H1 (cell line): ENCODE measurements around the gene TXNRD2. TPM values are rescaled to one million over a fixed set of nuclear protein-coding genes. Genes with fewer than 3 reads are reported as not detected.

Source experiments
- CTCF ChIA-PET: fragments of 300-600 bp; sonication (Branson Sonifier 250); formaldehyde crosslinking; loops from one replicate; lab custom pipeline; 2021; ENCODE audit not compliant: partially characterized antibody; lab: Charles Lee
- POLR2A ChIA-PET: fragments of 300-600 bp; sonication (Branson Sonifier 250); formaldehyde crosslinking; loops from one replicate; lab custom pipeline; 2021; ENCODE audit warnings: inconsistent platforms; ENCODE audit not compliant: partially characterized antibody; lab: Charles Lee
- DNase-seq, 2 experiments: peaks; one replicate each; pipeline versions ENCODE4 v3.0.0 to v3.0.0-alpha.2; 2010 to 2022; ENCODE audit warnings: low spot score in 2 of 2, low read depth in 1 of 2, mixed read lengths in 1 of 2
- FAIRE-seq: peaks from 2 replicates; lab custom pipeline; 2011; peaks lifted over from hg19 to GRCh38; lab: Jason Lieb, UNC
- H2AFZ ChIP-seq: 2 replicates; pipeline ENCODE4 v1.8.1; 2012; ENCODE audit warnings: low read length, inconsistent platforms
- H2AK5ac ChIP-seq: 2 replicates; pipeline ENCODE4 v1.6.1; 2013; ENCODE audit warnings: low read depth, low read length
- H2BK120ac ChIP-seq: replicated peaks from 2 replicates; pipeline ENCODE3; 2013; ENCODE audit warnings: low read depth, low read length, inconsistent platforms
- H2BK12ac ChIP-seq: 2 replicates; pipeline ENCODE4 v1.6.1; 2013; ENCODE audit warnings: low read depth, low read length
- H2BK15ac ChIP-seq: 2 replicates; pipeline ENCODE4 v1.6.1; 2013; ENCODE audit warnings: low read length
- H2BK20ac ChIP-seq: 2 replicates; pipeline ENCODE4 v1.6.1; 2013; ENCODE audit warnings: low read length
- H2BK5ac ChIP-seq: 2 replicates; pipeline ENCODE4 v1.6.1; 2013; ENCODE audit warnings: low read depth, low read length
- H3K14ac ChIP-seq: 2 replicates; pipeline ENCODE4 v1.6.1; 2013; ENCODE audit warnings: inconsistent platforms; ENCODE audit not compliant: insufficient read length
- H3K18ac ChIP-seq: 2 replicates; pipeline ENCODE4 v1.6.1; 2013; ENCODE audit warnings: low read length; ENCODE audit errors: extremely low read depth
- H3K23ac ChIP-seq: 2 replicates; pipeline ENCODE4 v1.6.1; 2013; ENCODE audit warnings: inconsistent platforms; ENCODE audit not compliant: insufficient read length
- H3K23me2 ChIP-seq: 2 replicates; pipeline ENCODE4 v1.6.1; 2013; ENCODE audit warnings: low read depth, low read length
- H3K27ac ChIP-seq: 2 replicates; pipeline ENCODE4 v1.6.1; 2011; ENCODE audit warnings: low read depth, low read length, inconsistent platforms
- H3K27me3 ChIP-seq, 4 experiments: replicated peaks in 1 of 4; 1 replicate in 1 of 4; 2 replicates in 3 of 4; pipeline versions ENCODE4 v1.6.1 to v1.8.1; 2011 to 2013; ENCODE audit warnings: low read length in 3 of 4, mild to moderate bottlenecking in 3 of 4, inconsistent platforms in 2 of 4, mixed read lengths in 2 of 4, moderate library complexity in 1 of 4; ENCODE audit not compliant: control insufficient read depth in 3 of 4, insufficient read depth in 3 of 4; ENCODE audit errors: extremely low read depth in 1 of 4
- H3K36me3 ChIP-seq, 4 experiments: 2 replicates each; pipeline versions ENCODE4 v1.6.1 to v1.8.1; 2011 to 2013; ENCODE audit warnings: mild to moderate bottlenecking in 4 of 4, low read length in 3 of 4, moderate library complexity in 2 of 4, control low read depth in 1 of 4, inconsistent platforms in 1 of 4; ENCODE audit not compliant: insufficient read depth in 4 of 4, control insufficient read depth in 2 of 4
- H3K4ac ChIP-seq: replicated peaks from 2 replicates; pipeline ENCODE3; 2013; ENCODE audit warnings: low read length, low read depth, mixed read lengths, inconsistent platforms; ENCODE audit not compliant: insufficient read length
- H3K4me1 ChIP-seq, 4 experiments: replicated peaks in 1 of 4; 1 replicate in 1 of 4; 2 replicates in 3 of 4; pipeline versions ENCODE4 v1.6.1 to v1.8.1; 2011 to 2013; ENCODE audit warnings: low read length in 3 of 4, inconsistent platforms in 2 of 4, mixed read lengths in 1 of 4; ENCODE audit not compliant: insufficient read depth in 4 of 4, control insufficient read depth in 3 of 4
- H3K4me2 ChIP-seq, 2 experiments: 2 replicates each; pipeline versions ENCODE4 v1.6.1 to v1.8.1; 2011 to 2013; ENCODE audit warnings: low read depth in 2 of 2, low read length in 2 of 2, control low read depth in 1 of 2, inconsistent platforms in 1 of 2, mild to moderate bottlenecking in 1 of 2; ENCODE audit not compliant: insufficient read depth in 1 of 2
- H3K4me3 ChIP-seq, 4 experiments: fragments of 200-600, 300-600 bp in 1 of 4; sonication (generic), shearing (Covaris generic), sonication (Bioruptor Twin) in 1 of 4; 2 replicates each; pipeline versions ENCODE4 v1.5.1 to v1.8.1; 2011 to 2016; ENCODE audit warnings: low read length in 4 of 4, low read depth in 3 of 4, control low read depth in 2 of 4, inconsistent platforms in 2 of 4, mild to moderate bottlenecking in 2 of 4, mixed read lengths in 1 of 4, moderate library complexity in 1 of 4; ENCODE audit not compliant: insufficient read depth in 2 of 4; ENCODE audit errors: extremely low read depth in 1 of 4
- H3K56ac ChIP-seq: replicated peaks from 2 replicates; pipeline ENCODE3; 2013; ENCODE audit warnings: low read depth, mild to moderate bottlenecking, mixed read lengths, low read length, inconsistent platforms; ENCODE audit not compliant: insufficient read length
- H3K79me1 ChIP-seq: 2 replicates; pipeline ENCODE4 v1.6.1; 2013; ENCODE audit warnings: low read depth, low read length, control low read depth
- H3K79me2 ChIP-seq, 2 experiments: 2 replicates each; pipeline versions ENCODE4 v1.6.1 to v1.8.1; 2012 to 2013; ENCODE audit warnings: low read length in 2 of 2, mild to moderate bottlenecking in 2 of 2, inconsistent platforms in 1 of 2; ENCODE audit not compliant: insufficient read depth in 2 of 2, control insufficient read depth in 1 of 2
- H3K9ac ChIP-seq, 4 experiments: replicated peaks in 1 of 4; 1 replicate in 1 of 4; 2 replicates in 3 of 4; pipeline versions ENCODE4 v1.6.1 to v1.8.1; 2011 to 2013; ENCODE audit warnings: low read depth in 3 of 4, low read length in 3 of 4, control low read depth in 2 of 4, mild to moderate bottlenecking in 2 of 4, moderate library complexity in 2 of 4, inconsistent platforms in 1 of 4; ENCODE audit errors: extremely low read depth in 1 of 4
- H3K9me3 ChIP-seq, 2 experiments: 2 replicates each; pipeline versions ENCODE4 v1.6.1 to v1.8.1; 2012 to 2013; ENCODE audit warnings: mild to moderate bottlenecking in 2 of 2, moderate library complexity in 2 of 2, control low read depth in 1 of 2, inconsistent platforms in 1 of 2, low read depth in 1 of 2, low read length in 1 of 2, mixed read lengths in 1 of 2; ENCODE audit not compliant: insufficient read depth in 2 of 2
- H4K20me1 ChIP-seq, 2 experiments: replicated peaks in 1 of 2; 2 replicates each; pipeline versions ENCODE3 to v1.8.1; 2011 to 2013; ENCODE audit warnings: inconsistent platforms in 2 of 2, low read length in 2 of 2, mild to moderate bottlenecking in 1 of 2; ENCODE audit not compliant: insufficient read depth in 2 of 2, control insufficient read depth in 1 of 2
- H4K5ac ChIP-seq: 2 replicates; pipeline ENCODE4 v1.6.1; 2013; ENCODE audit warnings: low read length, low read depth, mixed read lengths, inconsistent platforms; ENCODE audit not compliant: insufficient read length
- H4K8ac ChIP-seq: 2 replicates; pipeline ENCODE4 v1.8.0; 2013; ENCODE audit warnings: mild to moderate bottlenecking, moderate library complexity, low read length, inconsistent platforms; ENCODE audit not compliant: insufficient read depth; ENCODE audit errors: extremely low read depth
- H4K91ac ChIP-seq: replicated peaks from 2 replicates; pipeline ENCODE3; 2013; ENCODE audit warnings: low read length, mixed read lengths, inconsistent platforms; ENCODE audit not compliant: insufficient read length
- BRCA1 ChIP-seq: IDR thresholded peaks from 2 replicates; pipeline ENCODE4 v1.6.1; 2012; ENCODE audit warnings: low read depth, low read length, improper control_type of control experiment
- EGR1 ChIP-seq: IDR thresholded peaks from 2 replicates; pipeline ENCODE4 v1.6.1; 2011; ENCODE audit warnings: low read depth, low read length, borderline replicate concordance
- EZH2 ChIP-seq: fragments of 200-600 bp; sonication (generic); IDR thresholded peaks from 2 replicates; pipeline ENCODE4 v1.7.1; 2012; ENCODE audit warnings: low read depth, mild to moderate bottlenecking, moderate library complexity, low read length, inconsistent platforms; ENCODE audit not compliant: severe bottlenecking
- HDAC2 ChIP-seq, 2 experiments: fragments of 300-600 bp in 1 of 2; sonication (generic) in 1 of 2; IDR thresholded peaks; 2 replicates each; pipeline ENCODE4 v1.6.1; 2011 to 2012; ENCODE audit warnings: low read depth in 2 of 2, low read length in 2 of 2, mild to moderate bottlenecking in 2 of 2, moderate library complexity in 2 of 2, borderline replicate concordance in 1 of 2, inconsistent platforms in 1 of 2
- KDM4A ChIP-seq: IDR thresholded peaks from one replicate; pipeline ENCODE4 v1.7.1; 2012; ENCODE audit warnings: low read depth, mild to moderate bottlenecking, moderate library complexity, low read length, inconsistent platforms; ENCODE audit not compliant: severe bottlenecking
- SP2 ChIP-seq: IDR thresholded peaks from 2 replicates; pipeline ENCODE4 v1.6.1; 2012; ENCODE audit warnings: mild to moderate bottlenecking, low read length, inconsistent platforms
- TAF7 ChIP-seq: optimal IDR thresholded peaks from 2 replicates; pipeline ENCODE3; 2011; ENCODE audit warnings: low read depth, mild to moderate bottlenecking, inconsistent platforms, low read length, moderate library complexity, borderline replicate concordance
- YY1 ChIP-seq: IDR thresholded peaks from 2 replicates; pipeline ENCODE4 v1.6.1; 2011; ENCODE audit warnings: low read depth, mild to moderate bottlenecking, low read length
- ZNF274 ChIP-seq: IDR thresholded peaks from 2 replicates; pipeline ENCODE4 v1.7.0; 2012; ENCODE audit warnings: low read length, borderline replicate concordance; ENCODE audit errors: extremely low read depth
- WGBS, 2 experiments: shearing (Covaris generic) in 1 of 2; methylation state at CpG; one replicate each; pipeline versions ENCODE4 v1.1.6 to v1.1.7; 2013 to 2015; ENCODE audit warnings: low lambda C conversion rate in 2 of 2, mixed read lengths in 2 of 2, inconsistent platforms in 1 of 2, low coverage in 1 of 2, missing lambda C conversion rate in 1 of 2; ENCODE audit not compliant: insufficient replicate concordance in 2 of 2, insufficient coverage in 1 of 2, insufficient read length in 1 of 2; ENCODE audit errors: extremely low coverage in 1 of 2, missing lambda C conversion rate in 1 of 2; 5-methylcytosine and 5-hydroxymethylcytosine counted together
- polyA plus RNA-seq, 7 experiments: library from polyadenylated mRNA; depleted of rRNA in 3 of 7; stranded (reverse) in 5 of 7; unstranded in 2 of 7; fragments of >200 nt in 5 of 7; fragments of 200-250 nt in 2 of 7; gene quantifications; 1 replicate in 5 of 7; 2 replicates in 1 of 7; 4 replicates in 1 of 7; pipeline versions ENCODE4 v1.2.1 to v1.2.3, GENCODE V29; 2011 to 2013; ENCODE audit warnings: missing spikeins in 2 of 7, mixed read lengths in 2 of 7
- total RNA-seq: library from RNA; stranded (reverse); fragmentation: NEBNext Ultra II Directional; extraction: Animal tissue kit (Norgen Biotek cat#: 25700); gene quantifications from 2 replicates; pipeline ENCODE4 v1.2.1, GENCODE V29; 2021
- TF ChIP-seq, protein P1 (sequence below): IDR thresholded peaks from 2 replicates; pipeline ENCODE4 v1.6.1; 2012; ENCODE audit warnings: inconsistent platforms

TXNRD2 gene
- total and polyA plus RNA-seq, 2 of the 8 experiments (the other 6 are each of a cell fraction or from before 2014, with no cell fraction given) = 14.8 to 21.9 TPM

DNA sequence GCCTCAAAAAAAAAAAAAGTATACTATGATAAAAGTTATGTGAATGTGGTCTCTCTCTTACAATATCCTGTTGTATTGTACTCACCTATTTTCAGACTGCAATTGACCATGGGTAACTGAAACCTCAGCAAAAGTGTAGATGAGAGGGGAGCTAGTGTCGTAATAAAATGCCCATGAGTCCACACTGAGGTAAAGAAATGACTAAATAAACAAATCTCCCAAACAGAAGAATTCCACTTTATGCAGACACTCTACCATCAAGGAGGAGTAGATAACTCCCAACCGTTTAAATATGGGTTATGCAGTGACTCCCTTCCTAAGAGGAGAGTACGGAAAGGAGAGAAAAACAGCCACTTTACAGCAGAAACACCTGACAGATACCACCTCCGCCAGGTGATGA, 101.6 kb downstream of the TXNRD2 start:
- no peak overlapping the region for H2BK120ac ChIP-seq
- POLR2A ChIA-PET = no interaction called here
- no peak overlapping the region for H3K4me2 ChIP-seq
- H3K27ac ChIP-seq = no peak overlapping the region
- H3K4ac ChIP-seq = no peak overlapping the region
- no peak overlapping the region for H3K14ac ChIP-seq
- TF ChIP-seq HDAC2 (IDR thresholded peaks at IDR 0.05; ENCODE audit: borderline replicate concordance in 1 of 2, low read depth in 2 of 2, low read length in 2 of 2) (no peak), EGR1 (no peak), EZH2 (no peak), KDM4A (no peak), BRCA1 (no peak), SP2 (no peak), TAF7 (no peak), YY1 (no peak), ZNF274 (no peak)
- TF ChIP-seq, protein P1, sequence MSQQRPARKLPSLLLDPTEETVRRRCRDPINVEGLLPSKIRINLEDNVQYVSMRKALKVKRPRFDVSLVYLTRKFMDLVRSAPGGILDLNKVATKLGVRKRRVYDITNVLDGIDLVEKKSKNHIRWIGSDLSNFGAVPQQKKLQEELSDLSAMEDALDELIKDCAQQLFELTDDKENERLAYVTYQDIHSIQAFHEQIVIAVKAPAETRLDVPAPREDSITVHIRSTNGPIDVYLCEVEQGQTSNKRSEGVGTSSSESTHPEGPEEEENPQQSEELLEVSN = no peak
- TF ChIP-seq, all 59 proteins: peak for 0
- H2BK15ac ChIP-seq = no peak overlapping the region
- no peak overlapping the region for H4K91ac ChIP-seq
- no peak overlapping the region for H3K4me3 ChIP-seq
- no peaks in the 10 kb centered on the region for H3K9me3 ChIP-seq
- H3K23me2 ChIP-seq = no peaks in the 10 kb centered on the region
- no peak overlapping the region for H2BK5ac ChIP-seq
- no peak overlapping the region for H2AK5ac ChIP-seq
- no peak overlapping the region for H3K56ac ChIP-seq
- H4K20me1 ChIP-seq = peaks cover 8 to 12% of the 10 kb centered on the region in 2 experiments
- 89% methylated on average over 4 of the region's 4 CpGs; no CpG with 5 or more reads in 1 of the 2 experiments for WGBS, 2 experiments
- H2BK20ac ChIP-seq = no peak overlapping the region
- H3K4me1 ChIP-seq = no peaks in the 10 kb centered on the region; a peak in 3 of 7 replicates
- H2AFZ ChIP-seq = no peak overlapping the region
- no peaks in the 10 kb centered on the region for H3K36me3 ChIP-seq
- H2BK12ac ChIP-seq = no peak overlapping the region
- H4K8ac ChIP-seq = no peak overlapping the region
- no peak overlapping the region for H3K23ac ChIP-seq
- H3K27me3 ChIP-seq = no peaks in the 10 kb centered on the region
- DNase-seq (no peak), FAIRE-seq (no peak)
- no peak overlapping the region for H3K9ac ChIP-seq
- no peak overlapping the region for H4K5ac ChIP-seq
- no peaks in the 10 kb centered on the region; the same call in 1 of the 2 replicates for H3K79me1 ChIP-seq
- CTCF ChIA-PET = interaction anchor here (0.7 to 1.1 kb wide), 3 partner anchors 19 to 110 kb away, joined by 3 to 4 read pairs (median 4); no protein-coding TSS in a partner anchor
- no peak overlapping the region for H3K18ac ChIP-seq
- H3K79me2 ChIP-seq = no peaks in the 10 kb centered on the region; a peak in 1 of 4 replicates
